Lung (tissue), 12 donors: ENCODE results near the gene VSTM2B. TPM values are rescaled to one million over a fixed set of nuclear protein-coding genes. Genes with fewer than 3 reads are reported as not detected.

Experiments
- ATAC-seq: fragments of 200-7000 bp; cut with Tn5 transposase; one replicate; pipeline ENCODE4 v1.9.1; 2020; ENCODE audit warnings: moderate number of reproducible peaks; ENCODE audit not compliant: insufficient read depth, low FRiP score
- DNase-seq, 3 donors: peaks; one replicate each; pipeline ENCODE4 v3.0.0-alpha.2; 2013 to 2017
- H3K27ac ChIP-seq, 2 donors: one replicate each; pipeline ENCODE4 v1.5.1; 2013; ENCODE audit warnings: mild to moderate bottlenecking in 2 of 2, moderate library complexity in 2 of 2, control low read depth in 1 of 2, inconsistent platforms in 1 of 2, low read depth in 1 of 2, low read length in 1 of 2
- H3K27me3 ChIP-seq, 3 donors: one replicate each; pipeline ENCODE4 v1.5.1; 2013; ENCODE audit warnings: low read length in 2 of 3; ENCODE audit not compliant: control insufficient read depth in 3 of 3, insufficient read depth in 3 of 3
- H3K36me3 ChIP-seq, 4 donors: one replicate each; pipeline ENCODE4 v1.5.1; 2013; ENCODE audit warnings: low read length in 4 of 4, mild to moderate bottlenecking in 1 of 4, moderate library complexity in 1 of 4; ENCODE audit not compliant: control insufficient read depth in 4 of 4, insufficient read depth in 4 of 4
- H3K4me1 ChIP-seq, 5 donors: one replicate each; pipeline ENCODE4 v1.5.1; 2013; ENCODE audit warnings: low read length in 5 of 5, mild to moderate bottlenecking in 2 of 5, moderate library complexity in 1 of 5; ENCODE audit not compliant: control insufficient read depth in 5 of 5, insufficient read depth in 5 of 5
- H3K4me3 ChIP-seq: one replicate; pipeline ENCODE4 v1.5.1; 2013; ENCODE audit warnings: mild to moderate bottlenecking, control low read depth, moderate library complexity
- H3K9ac ChIP-seq, 2 donors: one replicate each; pipeline ENCODE4 v1.5.1; 2013; ENCODE audit warnings: low read length in 2 of 2, control low read depth in 1 of 2; ENCODE audit not compliant: insufficient read depth in 1 of 2
- H3K9me3 ChIP-seq, 4 donors: one replicate each; pipeline ENCODE4 v1.5.1; 2013; ENCODE audit warnings: low read length in 3 of 4, mild to moderate bottlenecking in 1 of 4, moderate library complexity in 1 of 4; ENCODE audit not compliant: control insufficient read depth in 4 of 4, insufficient read depth in 3 of 4
- CTCF ChIP-seq: IDR thresholded peaks from 2 replicates; pipeline ENCODE4 v1.5.1; 2012; ENCODE audit warnings: mild to moderate bottlenecking; ENCODE audit errors: control extremely low read depth, extremely low read depth
- WGBS, 2 donors: extraction: QIAGEN DNeasy Blood & Tissue Kit; methylation state at CpG; one replicate each; pipeline ENCODE4 v1.1.7; 2013; 5-methylcytosine and 5-hydroxymethylcytosine counted together
- polyA plus RNA-seq, 2 donors: library from polyadenylated mRNA; stranded (reverse); fragments of 200-250 nt; gene quantifications; one replicate each; pipeline ENCODE4 v1.2.1, GENCODE V29; 2013
- total RNA-seq, 2 donors: library from RNA; depleted of rRNA in 1 of 2; stranded (reverse); fragments of >200 nt in 1 of 2; gene quantifications; one replicate each; pipeline ENCODE4 v1.2.1, GENCODE V29; 2014 to 2021
- donor health status: control.
- donor health status: control.
- donor health status: Bipolar disorder and iron deficiency.
- donor health status: healthy.
- donor health status: DM: yes; HTN: yes; CAD: no.

Gene VSTM2B
- total and polyA plus RNA-seq, 4 donors, result not detected

- no peak for TF ChIP-seq CTCF
- no peak overlapping the region for H3K27ac ChIP-seq
- H3K9me3 ChIP-seq, result peaks cover 0 to 16% (median 5%) of the 10 kb centered on the region in 4 donors
- no peak for DNase-seq
- H3K9ac ChIP-seq, result no peak overlapping the region
- no peaks in the 10 kb centered on the region for H3K4me1 ChIP-seq
- 85 to 86% methylated on average over 6 of the region's 6 CpGs for WGBS, 2 donors
- H3K36me3 ChIP-seq, result no peaks in the 10 kb centered on the region
- no peak overlapping the region for H3K4me3 ChIP-seq
- H3K27me3 ChIP-seq, result peaks cover 0 to 10% (median 0%) of the 10 kb centered on the region in 3 donors
- no peak for ATAC-seq
Measured at GRCh38 chr19:29560313-29561075, 34.7 kb downstream of the VSTM2B start.

- no peak for TF ChIP-seq CTCF
- Histone ChIP-seq H3K9ac (no peak overlapping the region), H3K9me3 (peaks cover 0 to 16% (median 5%) of the 10 kb centered on the region in 4 donors), H3K36me3 (no peaks in the 10 kb centered on the region), H3K4me1 (no peaks in the 10 kb centered on the region), H3K4me3 (no peak overlapping the region), H3K27ac (no peak overlapping the region), H3K27me3 (peaks cover 0 to 10% (median 0%) of the 10 kb centered on the region in 3 donors)
- DNase-seq (no peak), ATAC-seq (no peak)
- WGBS, 2 donors, result 64 to 76% methylated on average over 9 of the region's 9 CpGs
Measured at GRCh38 chr19:29561601-29562000, 35.8 kb downstream of the VSTM2B start.

- ATAC-seq (no peak), DNase-seq (no peak)
- H3K27ac ChIP-seq, result no peak overlapping the region
- H3K36me3 ChIP-seq, result no peaks in the 10 kb centered on the region
- H3K4me3 ChIP-seq, result no peak overlapping the region
- TF ChIP-seq CTCF, result no peak
- 58 to 62% methylated on average over 16 of the region's 16 CpGs for WGBS, 2 donors
- peaks cover 0 to 10% (median 0%) of the 10 kb centered on the region in 3 donors for H3K27me3 ChIP-seq
- H3K9ac ChIP-seq, result no peak overlapping the region
- H3K4me1 ChIP-seq, result no peaks in the 10 kb centered on the region
- H3K9me3 ChIP-seq, result peaks cover 0 to 16% (median 5%) of the 10 kb centered on the region in 4 donors
Measured at GRCh38 chr19:29562299-29563297, 36.8 kb downstream of the VSTM2B start.
